Measurements from ENCODE around the gene ZP2.

ZP2 gene

GRCh38 chr16:21190013-21190412 is 21.4 kb downstream of the ZP2 start:
- Histone ChIP-seq H3K27me3 (ENCODE audit: insufficient read depth, low read length, poor library complexity, severe bottlenecking) (no peaks in the 10 kb centered on the region), H2AFZ (ENCODE audit: low read length) (no peak overlapping the region), H3K79me2 (ENCODE audit: insufficient read depth, low read length) (no peaks in the 10 kb centered on the region), H3K4me3 (ENCODE audit: low read length, poor library complexity, severe bottlenecking) (no peak overlapping the region), H4K20me1 (ENCODE audit: insufficient read depth, low read length, poor library complexity, severe bottlenecking) (no peaks in the 10 kb centered on the region), H3K9me3 (ENCODE audit: insufficient read depth, low read depth, low read length) (no peaks in the 10 kb centered on the region), H3K9me2 (replicated peaks; ENCODE audit: low read depth, low read length) (no peaks in the 10 kb centered on the region), H3K4me1 (ENCODE audit: insufficient read depth, low read length, poor library complexity, severe bottlenecking) (no peaks in the 10 kb centered on the region), H3F3A (ENCODE audit: low read depth) (no peaks in the 10 kb centered on the region), H3K36me3 (ENCODE audit: insufficient read depth, low read length) (no peaks in the 10 kb centered on the region), H3K9ac (ENCODE audit: low read depth, low read length, poor library complexity, severe bottlenecking) (no peak overlapping the region), H3K4me2 (ENCODE audit: low read depth, low read length, poor library complexity, severe bottlenecking) (no peak overlapping the region)
- TF ChIP-seq CTCF (conservative IDR thresholded peaks at IDR 0.05; ENCODE audit: low read length) (no peak), EZH2phosphoT487 (IDR thresholded peaks at IDR 0.05; ENCODE audit: borderline replicate concordance) (no peak)

DNA sequence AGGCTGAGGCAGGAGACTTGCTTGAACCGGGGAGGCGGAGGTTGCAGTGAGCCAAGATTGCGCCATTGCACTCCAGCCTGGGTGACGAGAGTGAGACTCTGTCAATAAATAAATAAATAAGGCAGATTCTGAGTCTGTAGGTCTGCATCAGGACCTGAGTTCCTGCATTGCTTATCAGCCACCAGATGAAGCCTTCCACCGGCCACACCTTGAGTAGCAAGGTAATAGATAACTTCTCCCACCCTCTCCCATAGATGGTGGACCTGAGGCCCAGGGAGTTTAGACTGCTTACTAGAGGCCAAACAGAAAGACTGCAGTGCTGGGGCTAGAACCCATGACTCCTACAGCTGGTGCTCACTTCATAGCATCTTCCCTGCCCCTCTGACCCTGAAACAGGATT is 22.1 kb downstream of the ZP2 start:
- Histone ChIP-seq H3K9me3 (ENCODE audit: insufficient read depth, low read depth, low read length) (no peaks in the 10 kb centered on the region), H3K4me3 (ENCODE audit: low read length, poor library complexity, severe bottlenecking) (no peak overlapping the region), H2AFZ (ENCODE audit: low read length) (no peak overlapping the region), H3K4me2 (ENCODE audit: low read depth, low read length, poor library complexity, severe bottlenecking) (no peak overlapping the region), H3K9me2 (replicated peaks; ENCODE audit: low read depth, low read length) (no peaks in the 10 kb centered on the region), H3K36me3 (ENCODE audit: insufficient read depth, low read length) (no peaks in the 10 kb centered on the region), H3K4me1 (ENCODE audit: insufficient read depth, low read length, poor library complexity, severe bottlenecking) (no peaks in the 10 kb centered on the region), H3K79me2 (ENCODE audit: insufficient read depth, low read length) (no peaks in the 10 kb centered on the region), H3F3A (ENCODE audit: low read depth) (no peaks in the 10 kb centered on the region), H3K27me3 (ENCODE audit: insufficient read depth, low read length, poor library complexity, severe bottlenecking) (no peaks in the 10 kb centered on the region), H3K9ac (ENCODE audit: low read depth, low read length, poor library complexity, severe bottlenecking) (no peak overlapping the region), H4K20me1 (ENCODE audit: insufficient read depth, low read length, poor library complexity, severe bottlenecking) (no peaks in the 10 kb centered on the region)
- TF ChIP-seq CTCF (conservative IDR thresholded peaks at IDR 0.05; ENCODE audit: low read length) (no peak), EZH2phosphoT487 (IDR thresholded peaks at IDR 0.05; ENCODE audit: borderline replicate concordance) (no peak)

DNA sequence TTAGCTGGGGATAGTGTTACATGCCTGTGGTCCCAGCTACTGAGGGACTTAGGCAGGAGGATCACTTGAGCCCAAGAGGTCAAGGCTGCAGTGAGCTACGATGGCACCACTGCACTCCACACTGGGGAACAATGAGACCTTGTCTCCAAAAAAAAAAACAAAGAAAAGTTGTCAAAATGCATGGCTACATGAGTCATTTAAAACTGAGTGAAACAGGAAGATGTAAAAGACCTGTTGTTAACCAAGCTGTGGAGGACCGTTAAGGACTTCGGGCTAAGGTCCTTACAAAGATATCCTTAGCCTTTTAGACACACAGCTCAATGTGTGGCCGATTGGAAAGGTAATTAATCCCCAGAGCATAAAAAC is 25.1 kb downstream of the ZP2 start:
- no peaks in the 10 kb centered on the region for H3K4me1 ChIP-seq (ENCODE audit: insufficient read depth, low read length, poor library complexity, severe bottlenecking)
- no peaks in the 10 kb centered on the region for H3K27me3 ChIP-seq (ENCODE audit: insufficient read depth, low read length, poor library complexity, severe bottlenecking)
- no peaks in the 10 kb centered on the region for H3F3A ChIP-seq (ENCODE audit: low read depth)
- no peaks in the 10 kb centered on the region for H3K79me2 ChIP-seq (ENCODE audit: insufficient read depth, low read length)
- H4K20me1 ChIP-seq (ENCODE audit: insufficient read depth, low read length, poor library complexity, severe bottlenecking), result no peaks in the 10 kb centered on the region
- TF ChIP-seq CTCF (conservative IDR thresholded peaks at IDR 0.05; ENCODE audit: low read length) (no peak), EZH2phosphoT487 (IDR thresholded peaks at IDR 0.05; ENCODE audit: borderline replicate concordance) (no peak)
- H3K4me2 ChIP-seq (ENCODE audit: low read depth, low read length, poor library complexity, severe bottlenecking), result no peak overlapping the region
- H3K9me2 ChIP-seq (replicated peaks; ENCODE audit: low read depth, low read length), result no peaks in the 10 kb centered on the region
- no peak overlapping the region for H2AFZ ChIP-seq (ENCODE audit: low read length)
- no peaks in the 10 kb centered on the region for H3K9me3 ChIP-seq (ENCODE audit: insufficient read depth, low read depth, low read length)
- peaks cover 3% of the 10 kb centered on the region; the same call in 1 of the 2 replicates for H3K36me3 ChIP-seq (ENCODE audit: insufficient read depth, low read length)
- H3K4me3 ChIP-seq (ENCODE audit: low read length, poor library complexity, severe bottlenecking), result no peak overlapping the region
- H3K9ac ChIP-seq (ENCODE audit: low read depth, low read length, poor library complexity, severe bottlenecking), result no peak overlapping the region
